ENCODE data around the gene HOXA4. TPM values are rescaled to one million over a fixed set of nuclear protein-coding genes. Genes with fewer than 3 reads are reported as not detected.

The HOXA4 gene
- 1.3 to 3.0 TPM (median 2.8 TPM) in 5 replicates for total RNA-seq (2022; extraction: Qiagen RNA extraction; ENCODE audit: low read depth)

GRCh38 chr7:27130540-27131389, at the start of gene HOXA4:
Gene HOXA4 (minus strand): TSS chr7:27130757. CDS start chr7:27130733, 24 bp downstream.

GRCh38 chr7:27173956-27174873, 43.7 kb upstream of the HOXA4 start, which contains the start of gene HOXA10:
Gene HOXA10 (minus strand): TSS chr7:27174320. CDS start chr7:27174306, 14 bp downstream.

GRCh38 chr7:27165089-27165995, 34.8 kb upstream of the HOXA4 start, which contains the start of gene HOXA9:
Gene HOXA9 (minus strand): TSS chr7:27165537. CDS start chr7:27165457, 80 bp downstream.

GRCh38 chr7:27156508-27156898, 25.9 kb upstream of the HOXA4 start, which contains the start of gene HOXA7:
Gene HOXA7 (minus strand): TSS chr7:27156675. CDS start chr7:27156545, 130 bp downstream.

GRCh38 chr7:27151931-27152815, 21.6 kb upstream of the HOXA4 start, which contains the start of gene HOXA3:
Gene HOXA3 (minus strand): TSS chr7:27152583. CDS start chr7:27110640, 41,943 bp downstream.

GRCh38 chr7:27147199-27148030, 16.9 kb upstream of the HOXA4 start, which contains the start of gene HOXA6:
Gene HOXA6 (minus strand): TSS chr7:27147774. CDS start chr7:27147749, 25 bp downstream.

GRCh38 chr7:27143023-27143949, 12.7 kb upstream of the HOXA4 start, which contains the start of gene HOXA5:
Gene HOXA5 (minus strand): TSS chr7:27143681. CDS start chr7:27143607, 74 bp downstream.

GRCh38 chr7:27102581-27103442, 27.7 kb downstream of the HOXA4 start, which contains the start of gene HOXA2:
Gene HOXA2 (minus strand): TSS chr7:27102683. CDS start chr7:27102500, 183 bp downstream.

GRCh38 chr7:27095897-27096767, 34.4 kb downstream of the HOXA4 start, which contains the start of gene HOXA1:
Gene HOXA1 (minus strand): TSS chr7:27096000. CDS start chr7:27095912, 88 bp downstream.

Other genes with a start within 250 kb of the HOXA4 start
- 2.3 to 4.4 TPM (median 3.6 TPM) in 5 replicates for gene HOXA1, start 34.8 kb downstream of the HOXA4 start, total RNA-seq (2022; extraction: Qiagen RNA extraction; ENCODE audit: low read depth)
- gene HOXA2, start 28.1 kb downstream of the HOXA4 start, total RNA-seq (2022; extraction: Qiagen RNA extraction; ENCODE audit: low read depth), result 0.70 to 1.6 TPM (median 1.2 TPM) in 5 replicates
- 5.2 to 8.3 TPM (median 6.2 TPM) in 5 replicates for gene HOXA5, start 12.9 kb upstream of the HOXA4 start, total RNA-seq (2022; extraction: Qiagen RNA extraction; ENCODE audit: low read depth)
- 0.71 to 2.5 TPM (median 1.8 TPM) in 5 replicates for gene HOXA6, start 17.0 kb upstream of the HOXA4 start, total RNA-seq (2022; extraction: Qiagen RNA extraction; ENCODE audit: low read depth)
- gene HOXA3, start 21.8 kb upstream of the HOXA4 start, total RNA-seq (2022; extraction: Qiagen RNA extraction; ENCODE audit: low read depth), result 7.1 to 12.9 TPM (median 7.6 TPM) in 5 replicates
- gene HOXA7, start 25.9 kb upstream of the HOXA4 start, total RNA-seq (2022; extraction: Qiagen RNA extraction; ENCODE audit: low read depth), result 4.4 to 5.3 TPM (median 4.9 TPM) in 5 replicates
- gene HOXA9, start 34.8 kb upstream of the HOXA4 start, total RNA-seq (2022; extraction: Qiagen RNA extraction; ENCODE audit: low read depth), result 0.44 to 0.78 TPM (median 0.74 TPM) in 5 replicates
- gene HOXA10, start 43.6 kb upstream of the HOXA4 start, total RNA-seq (2022; extraction: Qiagen RNA extraction; ENCODE audit: low read depth), result 5.8 to 8.6 TPM (median 7.4 TPM) in 5 replicates
- 0.63 to 1.2 TPM (median 0.79 TPM) in 5 replicates for gene HOXA11, start 54.5 kb upstream of the HOXA4 start, total RNA-seq (2022; extraction: Qiagen RNA extraction; ENCODE audit: low read depth)
- gene HOXA13, start 69.3 kb upstream of the HOXA4 start, total RNA-seq (2022; extraction: Qiagen RNA extraction; ENCODE audit: low read depth), result 1.6 to 2.2 TPM (median 2.0 TPM) in 5 replicates
- 0.05 to 0.06 TPM (median 0.06 TPM) in 3 of 5 replicates, not detected in the others for gene EVX1, start 112.0 kb upstream of the HOXA4 start, total RNA-seq (2022; extraction: Qiagen RNA extraction; ENCODE audit: low read depth)

All from A549 treated with DMSO at 1 μM for 4 hours (cell line).